Globus pallidus (tissue), 1 donor: ENCODE data around the gene NTSR1.

Experiments
- DNase-seq: peaks from one replicate; pipeline ENCODE4 v3.0.0-alpha.2; 2015; ENCODE audit warnings: low spot score

Gene NTSR1

DNA sequence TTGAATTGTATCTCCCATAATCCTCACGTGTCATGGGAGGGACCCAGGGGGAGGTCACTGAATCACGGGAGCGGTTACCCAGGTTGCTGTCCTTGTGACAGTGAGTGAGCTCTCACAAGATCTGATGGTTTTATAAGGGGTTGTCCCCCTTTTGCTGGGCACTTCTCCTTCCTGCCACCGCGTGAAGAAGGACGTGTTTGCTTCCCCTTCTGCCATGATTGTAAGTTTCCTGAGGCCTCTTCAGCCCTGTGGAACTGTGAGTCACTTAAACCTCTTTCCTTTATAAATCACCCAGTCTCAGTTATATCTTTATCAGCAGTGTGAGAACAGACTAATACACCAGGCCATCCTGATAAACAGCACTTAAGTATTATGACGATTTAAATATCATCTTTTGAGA, 78.7 kb downstream of the NTSR1 start:
- no peak for DNase-seq

GRCh38 chr20:62787866-62788265, 79.2 kb downstream of the NTSR1 start:
- DNase-seq = no peak

DNA sequence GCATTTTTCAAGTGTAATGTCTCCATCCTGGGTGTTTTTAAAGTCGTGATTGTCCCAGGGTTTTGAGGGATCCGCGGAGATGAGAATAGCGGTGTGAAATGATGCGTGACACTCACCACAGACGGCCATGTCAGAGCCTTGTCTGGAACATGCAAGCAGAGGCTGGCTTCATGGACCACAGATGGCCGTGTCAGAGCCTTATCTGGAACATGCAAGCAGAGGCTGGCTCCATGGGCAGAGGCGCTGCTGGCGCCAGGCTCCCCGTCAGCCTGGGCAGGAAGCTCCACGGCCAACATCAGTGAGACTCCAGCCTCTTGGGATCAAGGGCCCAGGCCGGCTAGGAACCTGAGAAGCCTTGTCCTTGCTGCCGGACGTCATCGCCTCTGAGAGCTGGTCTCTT, 80.0 kb downstream of the NTSR1 start:
- DNase-seq = no peak

DNA sequence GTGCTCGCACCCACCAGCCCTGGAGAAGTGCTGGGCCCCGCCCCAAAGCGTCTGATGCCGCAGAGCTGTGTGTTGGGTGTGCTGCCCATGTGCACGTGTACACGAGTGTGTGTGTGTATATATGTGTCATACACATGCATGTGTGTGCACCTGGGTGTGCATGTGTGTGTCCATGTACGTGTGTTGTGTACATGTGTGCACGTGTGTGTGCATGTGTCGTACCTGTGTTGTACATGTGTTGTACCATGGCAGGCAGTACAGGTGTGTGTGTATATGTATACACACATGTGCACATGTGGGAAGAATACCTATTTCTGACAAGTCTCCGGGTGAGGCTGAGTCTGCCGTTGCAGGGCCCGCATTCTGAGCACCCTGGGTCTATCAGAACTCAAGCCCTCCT, 81.4 kb downstream of the NTSR1 start:
- no peak for DNase-seq

GRCh38 chr20:62791301-62792181, 82.9 kb downstream of the NTSR1 start:
- DNase-seq = peak; percentile 90

DNA sequence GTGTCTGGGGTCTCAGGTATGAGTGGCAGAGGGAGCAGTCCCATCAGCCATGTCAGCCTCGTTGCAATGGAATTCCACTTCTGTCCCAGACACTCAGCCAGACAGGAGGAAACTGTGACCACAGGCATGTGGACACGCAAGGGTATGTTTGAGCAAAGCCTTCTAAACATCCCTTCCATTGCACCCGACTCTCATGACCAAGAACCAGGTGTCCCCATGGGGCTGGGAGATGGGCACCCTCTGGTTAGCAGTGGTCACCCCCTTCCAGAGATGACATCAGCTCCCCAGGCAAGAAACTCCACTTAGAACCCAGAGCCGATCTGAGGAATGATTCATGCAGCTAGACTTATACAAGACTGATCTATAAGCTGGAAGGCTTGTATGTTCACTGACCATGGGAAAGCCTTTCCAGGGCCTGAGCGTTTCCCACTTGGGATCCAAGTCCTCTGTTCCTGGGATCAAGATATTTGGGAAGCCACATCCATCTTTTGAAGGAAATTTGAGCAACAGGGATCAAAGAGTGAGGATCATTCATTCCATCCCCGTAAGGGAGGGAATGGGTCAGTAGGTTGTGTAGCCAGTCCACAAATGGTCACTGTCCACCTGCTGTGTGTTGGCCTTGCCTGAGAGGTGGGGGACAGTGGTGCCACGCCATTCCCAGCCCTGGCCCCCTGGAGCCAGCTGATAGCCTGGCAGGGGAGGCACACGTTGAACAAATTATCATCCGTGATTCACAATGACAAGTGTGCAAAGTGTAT, 83.7 kb downstream of the NTSR1 start:
- no peak for DNase-seq

- DNase-seq = no peak
Observed at GRCh38 chr20:62792940-62793756, 84.5 kb downstream of the NTSR1 start.

GRCh38 chr20:62793757-62794006, 85.0 kb downstream of the NTSR1 start:
- DNase-seq = no peak

DNA sequence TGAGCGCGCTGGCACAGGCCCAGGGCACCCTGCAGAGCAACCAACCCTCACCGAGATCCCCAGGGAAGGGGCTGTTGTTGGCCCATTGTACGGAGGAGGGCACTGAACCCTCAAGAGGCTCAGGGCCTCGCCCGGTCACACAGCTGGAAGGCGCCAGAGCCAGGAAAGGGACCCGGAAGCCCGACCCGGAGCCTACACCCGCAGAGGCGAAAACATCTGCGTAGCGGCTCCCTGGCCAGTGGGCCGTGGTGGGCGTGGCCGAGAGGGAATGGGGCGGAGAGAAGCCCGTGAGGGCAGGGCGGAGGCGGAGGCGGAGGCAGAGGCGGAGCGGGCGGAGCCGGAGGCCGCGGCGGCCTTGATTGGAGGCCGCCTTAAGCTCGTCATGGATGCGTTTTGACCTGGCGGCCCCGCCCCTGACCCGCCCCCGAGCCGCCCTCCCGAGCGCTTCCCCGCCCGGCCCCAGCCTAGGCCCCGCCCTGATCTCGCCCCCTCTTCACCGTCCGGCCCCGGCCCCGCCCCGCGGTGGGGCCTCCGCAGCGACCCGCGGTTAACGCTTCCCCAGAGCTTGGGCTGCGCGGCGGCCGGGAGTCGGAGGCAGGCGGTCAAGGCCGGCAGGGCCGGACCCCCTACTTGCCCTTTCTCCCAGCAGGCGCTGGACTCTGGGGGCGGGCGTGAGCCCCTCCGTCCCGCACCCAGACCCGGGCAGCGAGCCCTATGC, 85.5 kb downstream of the NTSR1 start:
- peak; percentile 95 for DNase-seq

GRCh38 chr20:62795023-62795761, 86.6 kb downstream of the NTSR1 start:
- DNase-seq = no peak

DNA sequence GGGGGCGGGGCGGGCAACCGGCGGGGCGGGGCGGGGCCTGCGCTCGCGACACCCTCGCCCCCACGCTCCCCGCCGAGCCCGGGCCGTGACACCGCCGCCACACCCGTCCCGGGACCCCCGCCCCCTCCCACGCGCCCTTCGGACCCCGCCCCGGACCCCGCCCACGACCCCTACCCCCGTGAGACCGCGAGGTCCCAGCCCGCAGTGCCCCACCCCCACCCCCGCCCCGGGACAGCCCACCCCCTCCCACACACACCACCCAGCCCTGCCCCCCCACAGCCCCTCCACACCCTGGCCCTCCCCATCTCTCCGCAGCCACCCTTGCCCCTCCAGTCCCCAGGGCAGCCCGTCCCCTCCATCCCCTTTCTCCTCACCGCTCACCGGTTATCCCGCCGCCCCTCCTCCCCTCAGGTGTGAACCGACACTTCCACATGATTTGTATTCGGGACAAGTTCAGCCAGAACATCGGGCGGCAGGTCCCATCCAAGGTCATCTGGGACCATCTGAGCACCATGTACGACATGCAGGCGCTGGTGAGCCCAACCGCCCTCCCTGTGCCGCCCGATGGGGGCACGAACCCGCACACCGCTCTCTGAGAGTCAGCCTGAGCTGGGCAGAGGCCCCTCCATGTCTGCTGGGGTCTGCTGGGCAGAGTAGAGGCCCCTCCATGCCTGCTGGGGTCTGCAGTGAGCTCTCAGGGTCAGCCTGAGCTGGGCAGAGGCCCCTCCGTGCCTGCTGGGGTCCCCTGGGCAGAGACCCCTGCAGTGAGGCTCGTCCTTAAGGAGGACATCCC, 88.3 kb downstream of the NTSR1 start:
- no peak for DNase-seq

- DNase-seq = no peak
Observed at GRCh38 chr20:62797671-62798532, 89.3 kb downstream of the NTSR1 start.

GRCh38 chr20:62799036-62799435, 90.4 kb downstream of the NTSR1 start:
- no peak for DNase-seq

- no peak for DNase-seq
Observed at GRCh38 chr20:62799459-62799858, 90.8 kb downstream of the NTSR1 start.

DNA sequence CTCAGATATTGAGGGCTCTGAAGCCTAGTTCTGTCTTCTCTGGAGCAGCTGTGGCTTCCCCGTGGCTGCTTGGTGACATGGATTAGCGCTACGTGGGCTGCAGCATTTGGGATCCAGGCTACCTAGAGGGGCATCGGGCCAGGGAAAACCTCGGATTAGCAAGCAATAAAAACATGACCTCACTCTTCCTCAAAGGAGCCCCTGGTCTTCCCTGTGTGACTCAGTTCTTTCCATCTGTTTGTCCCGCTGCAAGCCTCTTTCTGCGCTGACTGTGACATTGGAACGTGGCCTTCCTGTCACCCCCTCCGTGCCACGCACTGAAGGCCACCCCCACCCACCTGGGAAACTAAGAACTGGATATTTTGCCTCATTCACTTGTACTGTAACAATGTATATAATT, 91.2 kb downstream of the NTSR1 start:
- DNase-seq = no peak

- no peak for DNase-seq
Observed at GRCh38 chr20:62800314-62801259, 92.0 kb downstream of the NTSR1 start.

- DNase-seq = no peak
Observed at GRCh38 chr20:62801284-62802010, 92.8 kb downstream of the NTSR1 start.
